GM11168 (cell line): ENCODE results near the gene GOLGA3.
"Not testable (repeated sequence)": the region's sequence is repeated elsewhere in the genome, so short reads cannot be mapped to it uniquely, and the experiment has no call there.

Source experiments
- in situ Hi-C: fragments of 300-500 bp; cut with MboI; formaldehyde crosslinking; loops from one replicate; pipeline ENCODE4 v1.12.0; 2022; ENCODE audit warnings: low sequenced_read_pairs; ENCODE audit not compliant: unreplicated experiment

Gene GOLGA3

GRCh38 chr12:132813443-132813842 is 15.2 kb downstream of the GOLGA3 start:
- in situ Hi-C loops = no loop called here

- in situ Hi-C loops = no loop called here
These were observed 15.9 kb downstream of the GOLGA3 start for GRCh38 chr12:132812631-132813305.

- in situ Hi-C loops = not testable (repeated sequence)
These were observed 19.3 kb downstream of the GOLGA3 start for GRCh38 chr12:132809391-132809790.

- in situ Hi-C loops = no loop called here
These were observed 21.2 kb downstream of the GOLGA3 start for GRCh38 chr12:132807295-132808092.

GRCh38 chr12:132806857-132807256 is 21.8 kb downstream of the GOLGA3 start:
- in situ Hi-C loops = no loop called here

- in situ Hi-C loops = no loop called here
These were observed 24.2 kb downstream of the GOLGA3 start for GRCh38 chr12:132804426-132804861.

- in situ Hi-C loops = no loop called here
These were observed 24.8 kb downstream of the GOLGA3 start for GRCh38 chr12:132803888-132804287.

DNA sequence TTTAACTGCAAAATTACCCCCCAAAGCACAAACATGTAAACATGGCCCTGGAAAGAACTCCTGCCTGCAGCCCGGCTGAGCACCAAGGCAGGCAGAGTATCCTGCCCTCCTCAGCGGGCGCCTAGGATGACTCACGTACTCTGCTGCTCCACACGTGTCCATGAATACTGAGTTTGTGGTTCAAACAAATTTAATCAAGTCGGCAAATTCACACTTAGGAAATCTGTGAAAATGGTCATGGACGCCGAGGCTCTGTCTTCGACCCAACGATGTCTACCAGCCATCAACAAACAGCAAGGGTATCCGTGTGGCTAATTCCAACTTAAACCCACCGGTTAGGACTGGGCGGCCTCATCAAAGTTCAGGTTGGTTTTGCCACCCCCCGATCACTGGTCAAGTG is 25.5 kb downstream of the GOLGA3 start:
- in situ Hi-C loops = no loop called here

DNA sequence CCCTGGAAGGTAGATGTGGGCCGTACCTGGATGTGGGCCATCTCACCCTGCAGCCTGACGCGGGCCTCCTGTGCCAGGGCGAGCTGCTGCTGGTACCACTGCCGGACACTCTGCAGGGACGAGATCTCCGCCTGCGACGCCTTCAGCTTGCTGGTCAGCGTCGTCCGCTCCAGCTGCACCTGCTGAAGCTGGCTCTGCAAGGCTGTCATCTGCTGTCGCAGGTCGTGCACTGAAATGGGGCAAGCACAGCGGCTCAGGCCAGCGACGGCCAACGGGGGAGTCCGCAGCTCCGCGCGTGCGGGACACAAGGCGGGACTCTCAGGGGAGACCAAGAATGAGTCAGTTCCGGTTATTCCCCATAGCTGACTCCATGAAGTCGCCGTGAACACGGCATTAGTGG is 26.9 kb downstream of the GOLGA3 start:
- in situ Hi-C loops = no loop called here

DNA sequence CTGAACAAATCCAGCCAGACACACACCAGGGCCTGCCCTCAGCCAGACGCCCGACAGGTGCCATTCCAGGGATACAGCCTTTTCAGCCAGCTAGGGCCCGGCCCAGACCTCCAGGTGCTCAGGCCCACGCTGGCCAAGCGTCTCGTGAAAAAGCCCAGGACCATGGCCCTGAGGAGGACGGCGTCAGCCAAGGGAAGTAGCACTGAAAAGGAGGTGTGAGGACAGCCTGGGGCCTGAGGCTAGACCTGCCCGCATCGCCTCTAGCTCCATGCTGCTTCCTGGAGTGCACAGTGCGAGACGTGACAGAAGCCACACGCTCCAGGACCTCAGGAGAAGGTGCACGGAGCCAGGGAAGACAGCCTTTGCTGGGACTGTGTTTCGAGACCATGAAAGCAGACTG is 29.8 kb downstream of the GOLGA3 start:
- in situ Hi-C loops = no loop called here

DNA sequence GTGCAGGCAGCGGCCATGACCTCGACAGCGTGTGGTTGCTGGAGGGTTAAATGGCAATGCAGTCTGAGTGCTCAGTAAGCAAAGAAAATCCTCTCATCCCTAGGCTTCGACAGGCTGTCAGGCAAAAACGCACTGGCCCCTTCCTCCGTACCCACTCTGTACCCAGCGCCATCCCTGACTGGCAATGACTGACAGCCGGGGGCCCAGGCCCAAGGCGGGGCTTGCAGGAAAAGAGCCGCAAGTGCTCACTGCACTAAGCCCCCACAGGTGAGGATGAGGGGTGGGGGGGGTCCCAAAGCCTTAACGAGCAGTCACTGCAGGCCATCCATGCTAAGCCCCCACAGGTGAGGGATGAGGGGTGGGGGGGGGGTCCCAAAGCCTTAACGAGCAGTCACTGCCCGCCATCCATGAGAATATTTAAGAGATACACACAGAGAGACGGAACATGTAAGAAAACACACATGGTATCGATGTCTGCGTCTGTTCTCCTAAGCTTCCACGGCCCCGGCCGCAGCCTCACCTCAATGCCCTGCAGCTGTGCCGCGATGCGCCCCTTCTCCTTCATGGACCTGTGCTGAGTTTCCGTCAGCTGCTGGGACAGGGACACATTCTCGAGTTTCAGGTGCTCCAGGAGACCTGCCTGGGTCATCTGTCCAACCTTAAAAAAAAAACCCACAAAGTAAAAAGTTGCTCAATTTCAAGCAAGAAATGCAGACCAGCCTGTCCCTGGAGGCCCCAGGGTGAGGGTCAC is 30.7 kb downstream of the GOLGA3 start:
- in situ Hi-C loops = no loop called here

DNA sequence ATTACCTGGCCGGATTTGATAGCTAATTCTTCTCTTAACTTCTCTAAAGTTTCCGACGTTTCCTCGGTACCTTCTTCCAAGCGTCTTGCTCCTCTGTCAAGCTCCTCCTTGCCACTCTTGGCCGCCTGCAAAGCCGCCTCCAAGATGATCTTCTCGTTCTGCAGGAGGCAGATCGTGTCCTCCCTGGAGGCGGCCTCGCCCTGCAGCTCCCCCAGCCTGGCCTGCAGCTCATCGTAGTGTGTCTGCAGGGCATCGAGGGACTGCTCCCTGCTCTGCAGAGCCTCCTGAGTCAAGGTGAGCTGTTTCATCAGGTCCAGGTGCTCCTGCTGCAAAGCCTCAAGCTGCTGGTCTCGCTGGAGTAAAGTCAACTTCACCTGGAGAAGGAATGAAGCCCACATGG is 32.8 kb downstream of the GOLGA3 start:
- in situ Hi-C loops = no loop called here

- in situ Hi-C loops = not testable (repeated sequence)
These were observed 36.7 kb downstream of the GOLGA3 start for GRCh38 chr12:132791940-132792339.

DNA sequence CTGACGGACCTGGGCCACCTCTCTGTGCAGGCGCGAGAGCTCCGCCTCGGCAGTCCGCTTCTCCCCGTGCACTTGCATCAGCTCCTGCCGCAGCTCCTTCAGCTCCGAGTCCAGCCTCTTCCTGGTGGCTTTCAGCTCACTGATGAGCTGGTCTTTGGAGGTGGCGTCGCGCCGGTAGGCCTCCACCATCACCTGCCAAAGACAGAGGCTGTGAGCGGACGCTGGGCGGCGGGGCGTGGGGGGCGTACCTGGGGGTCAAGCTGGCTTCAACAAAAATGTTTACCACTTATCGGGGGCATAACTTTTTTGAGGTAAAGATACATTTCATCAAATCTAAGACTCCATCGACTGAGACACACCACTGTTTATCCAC is 39.6 kb downstream of the GOLGA3 start:
- in situ Hi-C loops = no loop called here

- in situ Hi-C loops = no loop called here
These were observed 40.1 kb downstream of the GOLGA3 start for GRCh38 chr12:132788375-132789098.

DNA sequence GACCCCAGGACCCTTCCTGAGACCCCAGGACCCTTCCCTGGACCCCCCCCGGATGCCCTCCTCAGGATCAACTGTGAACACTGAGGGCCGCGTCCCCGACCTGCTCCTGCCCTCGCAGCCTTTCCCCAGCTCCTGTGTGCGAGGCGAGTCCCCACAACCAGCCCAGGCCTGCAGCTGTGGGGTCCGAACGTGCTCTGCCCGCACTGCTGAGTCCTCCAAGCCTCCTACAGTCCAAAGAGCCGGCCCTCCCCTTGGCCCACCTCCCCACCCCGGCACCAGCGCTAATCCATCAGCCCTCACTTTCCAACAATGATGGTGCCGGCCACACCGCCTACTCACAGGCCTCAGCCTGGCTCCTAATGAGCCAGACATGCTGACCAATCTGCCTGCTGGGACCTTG is 40.8 kb downstream of the GOLGA3 start:
- in situ Hi-C loops = no loop called here

DNA sequence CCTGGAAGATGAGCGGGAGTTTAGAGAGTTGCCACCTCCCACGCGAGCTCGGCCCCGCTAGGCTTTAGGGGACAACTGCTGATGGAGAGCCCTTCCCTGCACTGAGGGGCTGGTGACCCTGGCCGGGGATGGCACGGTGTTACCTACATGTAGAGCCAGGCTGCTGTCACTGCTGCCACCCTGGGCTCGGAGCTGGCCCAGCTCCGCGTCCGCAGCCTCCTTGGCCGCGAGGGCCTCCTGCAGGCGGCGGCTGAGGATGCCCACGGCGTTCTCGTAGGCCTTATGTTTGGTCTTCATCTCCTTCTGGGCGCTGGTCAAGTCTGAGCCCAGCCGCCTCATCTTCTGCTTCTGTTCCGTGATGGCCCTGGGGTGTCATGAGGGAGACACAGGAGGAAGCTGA is 42.5 kb downstream of the GOLGA3 start:
- in situ Hi-C loops = no loop called here

GRCh38 chr12:132784580-132784979 is 44.1 kb downstream of the GOLGA3 start:
- in situ Hi-C loops = no loop called here

- in situ Hi-C loops = no loop called here
These were observed 44.6 kb downstream of the GOLGA3 start for GRCh38 chr12:132783917-132784531.

GRCh38 chr12:132781938-132782337 is 46.7 kb downstream of the GOLGA3 start:
- in situ Hi-C loops = no loop called here
